ENCODE measurements around the gene SENP6. TPM values are rescaled to one million over a fixed set of nuclear protein-coding genes. Genes with fewer than 3 reads are reported as not detected.

SENP6 gene
- polyA plus RNA-seq, 1 of the 3 experiments (the other 2 are of a cell fraction) = 16.2 TPM

GRCh38 chr6:75656479-75656878 is 54.8 kb downstream of the SENP6 start:
- Histone ChIP-seq H3K27me3 (ENCODE audit: insufficient read depth) (no peaks in the 10 kb centered on the region), H3K9ac (no peak overlapping the region), H3K4me2 (no peak overlapping the region), H3K9me2 (no peaks in the 10 kb centered on the region), H2AFZ (ENCODE audit: low read depth) (no peak overlapping the region), H3K4me3 (ENCODE audit: low read depth in 2 of 2, low read length in 1 of 2) (no peak overlapping the region), H3K27ac (ENCODE audit: low read depth in 2 of 2, low read length in 1 of 2) (peak overlapping the region; percentile 16 to 66; a peak in 3 of 4 replicates), H4K20me1 (ENCODE audit: insufficient read depth) (no peaks in the 10 kb centered on the region), H3K4me1 (ENCODE audit: control insufficient read depth in 1 of 2, insufficient read depth in 2 of 2, low read depth in 1 of 2, low read length in 1 of 2) (peaks cover 5 to 6% of the 10 kb centered on the region in 2 experiments), H3K36me3 (replicated peaks in 1 of 2; ENCODE audit: control insufficient read depth in 1 of 2, insufficient read depth in 2 of 2, low read length in 1 of 2) (peaks cover 36 to 76% of the 10 kb centered on the region in 2 experiments), H3F3A (replicated peaks; ENCODE audit: insufficient read depth) (peaks cover 9% of the 10 kb centered on the region), H3K9me3 (no peaks in the 10 kb centered on the region), H3K79me2 (ENCODE audit: insufficient read depth) (peaks cover 11% of the 10 kb centered on the region)
- POLR2A ChIA-PET = no interaction called here
- DNase-seq = no peak
- TF ChIP-seq REST (IDR thresholded peaks at IDR 0.05; ENCODE audit: low read depth, low read length) (no peak), ELF1 (IDR thresholded peaks at IDR 0.05) (no peak), EP300 (IDR thresholded peaks at IDR 0.05; ENCODE audit: borderline replicate concordance in 1 of 2, low read depth in 1 of 2, low read length in 1 of 2) (no peak), RAD21 (IDR thresholded peaks at IDR 0.05; ENCODE audit: low read length) (no peak), JUND (IDR thresholded peaks at IDR 0.05) (no peak), EZH2phosphoT487 (IDR thresholded peaks at IDR 0.05; ENCODE audit: borderline replicate concordance, low read depth) (no peak), TEAD4 (IDR thresholded peaks at IDR 0.05; ENCODE audit: borderline replicate concordance, insufficient read depth) (no peak), MEF2A (IDR thresholded peaks at IDR 0.05; ENCODE audit: borderline replicate concordance, low read depth) (no peak)
- CTCF ChIA-PET = interaction anchor here (1.2 kb wide), 1 partner anchor 41 kb away, joined by 3 read pairs; no protein-coding TSS in a partner anchor

- Histone ChIP-seq H4K20me1 (ENCODE audit: insufficient read depth) (no peaks in the 10 kb centered on the region), H3K27me3 (ENCODE audit: insufficient read depth) (no peaks in the 10 kb centered on the region), H3K9me3 (no peaks in the 10 kb centered on the region), H2AFZ (ENCODE audit: low read depth) (no peak overlapping the region), H3K4me1 (ENCODE audit: control insufficient read depth in 1 of 2, insufficient read depth in 2 of 2, low read depth in 1 of 2, low read length in 1 of 2) (peaks cover 5 to 6% of the 10 kb centered on the region in 2 experiments; a peak in 3 of 4 replicates), H3K4me3 (ENCODE audit: low read depth in 2 of 2, low read length in 1 of 2) (no peak overlapping the region), H3K79me2 (ENCODE audit: insufficient read depth) (peaks cover 11% of the 10 kb centered on the region), H3K36me3 (replicated peaks in 1 of 2; ENCODE audit: control insufficient read depth in 1 of 2, insufficient read depth in 2 of 2, low read length in 1 of 2) (peaks cover 38 to 71% of the 10 kb centered on the region in 2 experiments), H3K9me2 (no peaks in the 10 kb centered on the region), H3F3A (replicated peaks; ENCODE audit: insufficient read depth) (peaks cover 9% of the 10 kb centered on the region), H3K27ac (ENCODE audit: low read depth in 2 of 2, low read length in 1 of 2) (peak overlapping the region; percentile 16 to 66), H3K4me2 (no peak overlapping the region), H3K9ac (no peak overlapping the region)
- no peak for TF ChIP-seq ELF1 (IDR thresholded peaks at IDR 0.05)
- TF ChIP-seq EP300 (IDR thresholded peaks at IDR 0.05; ENCODE audit: borderline replicate concordance in 1 of 2, low read depth in 1 of 2, low read length in 1 of 2) = no peak; a peak in 1 of 4 replicates
- TF ChIP-seq NRF1 (IDR thresholded peaks at IDR 0.05; ENCODE audit: low read depth, low read length) = no peak
- peak; percentile 29; the same call in 1 of the 2 replicates for TF ChIP-seq GATA2 (CRISPR knock-in tag; IDR thresholded peaks at IDR 0.05)
- 54% methylated on average over 3 of the region's 3 CpGs for WGBS (ENCODE audit: low lambda C conversion rate)
- peak; percentile 8 for DNase-seq
- ChIA-PET POLR2A (no interaction called here), CTCF (interaction anchor here (1.1 to 1.5 kb wide), 3 partner anchors 17 to 360 kb away, joined by 3 read pairs; no protein-coding TSS in a partner anchor)
Measured at GRCh38 chr6:75657327-75657726, 55.6 kb downstream of the SENP6 start.

Data from SK-N-SH (cell line).